ENCODE results near the gene DENND4B. TPM values are rescaled to one million over a fixed set of nuclear protein-coding genes. Genes with fewer than 3 reads are reported as not detected.

Gene DENND4B
- polyA plus RNA-seq, 1 of the 3 experiments (the other 2 are of a cell fraction), result 29.6 TPM

GRCh38 chr1:153977250-153978240 is 31.0 kb upstream of the DENND4B start, which contains the start of gene JTB (continued):
- TF ChIP-seq FOXJ3 (CRISPR knock-in tag; IDR thresholded peaks at IDR 0.05), result no peak
- TF ChIP-seq, protein P1, sequence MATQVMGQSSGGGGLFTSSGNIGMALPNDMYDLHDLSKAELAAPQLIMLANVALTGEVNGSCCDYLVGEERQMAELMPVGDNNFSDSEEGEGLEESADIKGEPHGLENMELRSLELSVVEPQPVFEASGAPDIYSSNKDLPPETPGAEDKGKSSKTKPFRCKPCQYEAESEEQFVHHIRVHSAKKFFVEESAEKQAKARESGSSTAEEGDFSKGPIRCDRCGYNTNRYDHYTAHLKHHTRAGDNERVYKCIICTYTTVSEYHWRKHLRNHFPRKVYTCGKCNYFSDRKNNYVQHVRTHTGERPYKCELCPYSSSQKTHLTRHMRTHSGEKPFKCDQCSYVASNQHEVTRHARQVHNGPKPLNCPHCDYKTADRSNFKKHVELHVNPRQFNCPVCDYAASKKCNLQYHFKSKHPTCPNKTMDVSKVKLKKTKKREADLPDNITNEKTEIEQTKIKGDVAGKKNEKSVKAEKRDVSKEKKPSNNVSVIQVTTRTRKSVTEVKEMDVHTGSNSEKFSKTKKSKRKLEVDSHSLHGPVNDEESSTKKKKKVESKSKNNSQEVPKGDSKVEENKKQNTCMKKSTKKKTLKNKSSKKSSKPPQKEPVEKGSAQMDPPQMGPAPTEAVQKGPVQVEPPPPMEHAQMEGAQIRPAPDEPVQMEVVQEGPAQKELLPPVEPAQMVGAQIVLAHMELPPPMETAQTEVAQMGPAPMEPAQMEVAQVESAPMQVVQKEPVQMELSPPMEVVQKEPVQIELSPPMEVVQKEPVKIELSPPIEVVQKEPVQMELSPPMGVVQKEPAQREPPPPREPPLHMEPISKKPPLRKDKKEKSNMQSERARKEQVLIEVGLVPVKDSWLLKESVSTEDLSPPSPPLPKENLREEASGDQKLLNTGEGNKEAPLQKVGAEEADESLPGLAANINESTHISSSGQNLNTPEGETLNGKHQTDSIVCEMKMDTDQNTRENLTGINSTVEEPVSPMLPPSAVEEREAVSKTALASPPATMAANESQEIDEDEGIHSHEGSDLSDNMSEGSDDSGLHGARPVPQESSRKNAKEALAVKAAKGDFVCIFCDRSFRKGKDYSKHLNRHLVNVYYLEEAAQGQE (IDR thresholded peaks at IDR 0.05; ENCODE audit: low read depth, low read length), result no peak
- 0 out of 2 replicates have a peak, but pooled peaks have one; percentile 47 for TF ChIP-seq SIN3A (IDR thresholded peaks at IDR 0.05; ENCODE audit: borderline replicate concordance, low read depth, low read length)
- TF ChIP-seq RXRA (IDR thresholded peaks at IDR 0.05; ENCODE audit: borderline replicate concordance, low read depth), result no peak
- TF ChIP-seq YY1 (IDR thresholded peaks at IDR 0.05; ENCODE audit: low read depth), result peak; percentile 91
- TF ChIP-seq, protein P2, sequence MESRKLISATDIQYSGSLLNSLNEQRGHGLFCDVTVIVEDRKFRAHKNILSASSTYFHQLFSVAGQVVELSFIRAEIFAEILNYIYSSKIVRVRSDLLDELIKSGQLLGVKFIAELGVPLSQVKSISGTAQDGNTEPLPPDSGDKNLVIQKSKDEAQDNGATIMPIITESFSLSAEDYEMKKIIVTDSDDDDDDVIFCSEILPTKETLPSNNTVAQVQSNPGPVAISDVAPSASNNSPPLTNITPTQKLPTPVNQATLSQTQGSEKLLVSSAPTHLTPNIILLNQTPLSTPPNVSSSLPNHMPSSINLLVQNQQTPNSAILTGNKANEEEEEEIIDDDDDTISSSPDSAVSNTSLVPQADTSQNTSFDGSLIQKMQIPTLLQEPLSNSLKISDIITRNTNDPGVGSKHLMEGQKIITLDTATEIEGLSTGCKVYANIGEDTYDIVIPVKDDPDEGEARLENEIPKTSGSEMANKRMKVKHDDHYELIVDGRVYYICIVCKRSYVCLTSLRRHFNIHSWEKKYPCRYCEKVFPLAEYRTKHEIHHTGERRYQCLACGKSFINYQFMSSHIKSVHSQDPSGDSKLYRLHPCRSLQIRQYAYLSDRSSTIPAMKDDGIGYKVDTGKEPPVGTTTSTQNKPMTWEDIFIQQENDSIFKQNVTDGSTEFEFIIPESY (IDR thresholded peaks at IDR 0.05; ENCODE audit: borderline replicate concordance, low read depth), result no peak
- peak; percentile 82 for TF ChIP-seq TAF1 (IDR thresholded peaks at IDR 0.05; ENCODE audit: borderline replicate concordance, low read depth, low read length)
- no peak for TF ChIP-seq SMC3 (IDR thresholded peaks at IDR 0.05; ENCODE audit: low read depth, low read length)
- TF ChIP-seq IRF3 (IDR thresholded peaks at IDR 0.05; ENCODE audit: low read depth, low read length), result no peak
- no peak for TF ChIP-seq JUND (IDR thresholded peaks at IDR 0.05)
- TF ChIP-seq, protein P3, sequence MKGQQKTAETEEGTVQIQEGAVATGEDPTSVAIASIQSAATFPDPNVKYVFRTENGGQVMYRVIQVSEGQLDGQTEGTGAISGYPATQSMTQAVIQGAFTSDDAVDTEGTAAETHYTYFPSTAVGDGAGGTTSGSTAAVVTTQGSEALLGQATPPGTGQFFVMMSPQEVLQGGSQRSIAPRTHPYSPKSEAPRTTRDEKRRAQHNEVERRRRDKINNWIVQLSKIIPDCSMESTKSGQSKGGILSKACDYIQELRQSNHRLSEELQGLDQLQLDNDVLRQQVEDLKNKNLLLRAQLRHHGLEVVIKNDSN (IDR thresholded peaks at IDR 0.05; ENCODE audit: borderline replicate concordance, low read depth), result 0 out of 2 replicates have a peak, but pooled peaks have one; percentile 38
- peak; percentile 38 for TF ChIP-seq CHD2 (IDR thresholded peaks at IDR 0.05; ENCODE audit: low read length, partially characterized antibody)
- no peak for TF ChIP-seq NFIC (IDR thresholded peaks at IDR 0.05; ENCODE audit: borderline replicate concordance)
- TF ChIP-seq TEAD4 (IDR thresholded peaks at IDR 0.05; ENCODE audit: borderline replicate concordance, insufficient read depth), result no peak
- no peak for TF ChIP-seq MEF2A (IDR thresholded peaks at IDR 0.05; ENCODE audit: borderline replicate concordance, low read depth)

Measured in SK-N-SH (cell line).